NT2/D1 (cell line): ENCODE data around the gene BRIP1.

Experiments
- SUZ12 ChIP-seq: IDR thresholded peaks from 2 replicates; pipeline ENCODE4 v1.6.1; 2011; ENCODE audit not compliant: insufficient read length, insufficient read depth; ENCODE audit errors: extremely low read depth
- YY1 ChIP-seq: IDR thresholded peaks from 2 replicates; pipeline ENCODE4 v1.6.1; 2011; ENCODE audit not compliant: insufficient read length, insufficient read depth
- ZNF274 ChIP-seq: IDR thresholded peaks from 2 replicates; pipeline ENCODE4 v1.6.1; 2011; ENCODE audit warnings: mild to moderate bottlenecking, low read depth, low read length

- TF ChIP-seq SUZ12: no peak
- no peak for TF ChIP-seq ZNF274
- no peak for TF ChIP-seq YY1
Measured at GRCh38 chr17:61717352-61717751, 146.0 kb downstream of the BRIP1 start.
